ENCODE data around the gene TMEM132E.

The TMEM132E gene

DNA sequence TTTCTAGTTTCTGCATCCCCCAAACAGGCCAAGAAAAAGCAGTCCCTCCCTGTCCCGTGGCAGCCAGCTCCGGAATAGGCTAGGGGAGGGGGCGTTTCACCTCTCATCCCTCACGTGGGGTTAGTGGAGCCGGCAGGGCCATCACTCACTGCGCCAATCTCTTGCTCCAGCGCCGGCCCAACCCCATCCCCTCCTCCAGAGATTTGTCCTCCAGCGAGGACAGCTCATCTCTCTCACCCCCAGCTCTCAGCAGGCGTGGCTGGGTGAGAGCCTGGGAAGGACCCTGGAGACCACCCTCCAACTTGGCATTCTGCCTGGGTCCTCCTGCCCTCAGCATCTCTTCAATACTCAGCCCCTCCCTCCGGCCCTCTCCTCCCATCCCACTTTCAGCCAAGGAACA lies 74.1 kb downstream of the TMEM132E start:
- Histone ChIP-seq H3K27me3 (ENCODE audit: insufficient read depth, poor library complexity, severe bottlenecking) (peaks cover 3% of the 10 kb centered on the region), H3K27ac (replicated peaks) (no peak overlapping the region), H3K4me3 (replicated peaks; ENCODE audit: insufficient read depth, low read length) (no peak overlapping the region)
- no peak for DNase-seq (ENCODE audit: low read depth in 1 of 2, low spot score in 1 of 2)
- TF ChIP-seq, protein P1, sequence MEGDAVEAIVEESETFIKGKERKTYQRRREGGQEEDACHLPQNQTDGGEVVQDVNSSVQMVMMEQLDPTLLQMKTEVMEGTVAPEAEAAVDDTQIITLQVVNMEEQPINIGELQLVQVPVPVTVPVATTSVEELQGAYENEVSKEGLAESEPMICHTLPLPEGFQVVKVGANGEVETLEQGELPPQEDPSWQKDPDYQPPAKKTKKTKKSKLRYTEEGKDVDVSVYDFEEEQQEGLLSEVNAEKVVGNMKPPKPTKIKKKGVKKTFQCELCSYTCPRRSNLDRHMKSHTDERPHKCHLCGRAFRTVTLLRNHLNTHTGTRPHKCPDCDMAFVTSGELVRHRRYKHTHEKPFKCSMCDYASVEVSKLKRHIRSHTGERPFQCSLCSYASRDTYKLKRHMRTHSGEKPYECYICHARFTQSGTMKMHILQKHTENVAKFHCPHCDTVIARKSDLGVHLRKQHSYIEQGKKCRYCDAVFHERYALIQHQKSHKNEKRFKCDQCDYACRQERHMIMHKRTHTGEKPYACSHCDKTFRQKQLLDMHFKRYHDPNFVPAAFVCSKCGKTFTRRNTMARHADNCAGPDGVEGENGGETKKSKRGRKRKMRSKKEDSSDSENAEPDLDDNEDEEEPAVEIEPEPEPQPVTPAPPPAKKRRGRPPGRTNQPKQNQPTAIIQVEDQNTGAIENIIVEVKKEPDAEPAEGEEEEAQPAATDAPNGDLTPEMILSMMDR (IDR thresholded peaks at IDR 0.05; ENCODE audit: insufficient read depth, low read length), result no peak
- TF ChIP-seq POLR2AphosphoS5 (IDR thresholded peaks at IDR 0.05; ENCODE audit: low read depth), result no peak

DNA sequence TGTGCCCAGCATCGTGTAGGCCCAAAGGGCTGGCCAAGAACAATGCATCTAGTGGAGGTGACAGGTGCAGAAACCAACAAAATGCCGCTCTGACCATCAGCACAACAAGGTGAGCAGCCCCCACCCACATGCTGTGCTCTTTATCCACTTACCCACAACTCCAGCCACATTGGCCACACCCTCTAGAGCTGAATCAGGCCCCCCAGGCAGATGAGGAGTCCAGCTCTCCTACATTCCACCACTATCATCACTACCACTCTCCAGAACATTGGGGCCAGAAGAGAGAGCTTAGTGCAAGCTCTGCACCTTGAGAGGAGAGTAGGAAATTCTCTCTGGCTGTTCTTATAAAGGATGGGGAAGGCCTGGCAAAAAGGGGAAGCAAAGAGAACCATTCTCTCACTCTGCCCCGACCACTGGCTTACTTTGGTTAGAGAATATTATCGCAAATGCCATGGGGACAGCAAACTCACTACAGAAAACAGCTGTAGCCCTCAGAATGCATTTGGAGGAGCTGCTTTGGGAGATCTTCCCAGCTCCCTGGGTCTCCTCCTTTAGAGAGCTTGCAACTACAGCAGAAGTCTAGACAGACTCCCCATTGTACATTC lies 75.0 kb downstream of the TMEM132E start:
- H3K4me3 ChIP-seq (replicated peaks; ENCODE audit: insufficient read depth, low read length), result no peak overlapping the region
- DNase-seq (ENCODE audit: low read depth in 1 of 2, low spot score in 1 of 2), result no peak
- H3K27me3 ChIP-seq (ENCODE audit: insufficient read depth, poor library complexity, severe bottlenecking), result peaks cover 3% of the 10 kb centered on the region
- no peak overlapping the region for H3K27ac ChIP-seq (replicated peaks)
- no peak for TF ChIP-seq SPI1 (IDR thresholded peaks at IDR 0.05; ENCODE audit: borderline replicate concordance, low read depth)
- no peak for TF ChIP-seq GABPA (IDR thresholded peaks at IDR 0.05; ENCODE audit: low read depth)
- TF ChIP-seq, protein P1 (IDR thresholded peaks at IDR 0.05; ENCODE audit: insufficient read depth, low read length), result no peak
- TF ChIP-seq, protein P2, sequence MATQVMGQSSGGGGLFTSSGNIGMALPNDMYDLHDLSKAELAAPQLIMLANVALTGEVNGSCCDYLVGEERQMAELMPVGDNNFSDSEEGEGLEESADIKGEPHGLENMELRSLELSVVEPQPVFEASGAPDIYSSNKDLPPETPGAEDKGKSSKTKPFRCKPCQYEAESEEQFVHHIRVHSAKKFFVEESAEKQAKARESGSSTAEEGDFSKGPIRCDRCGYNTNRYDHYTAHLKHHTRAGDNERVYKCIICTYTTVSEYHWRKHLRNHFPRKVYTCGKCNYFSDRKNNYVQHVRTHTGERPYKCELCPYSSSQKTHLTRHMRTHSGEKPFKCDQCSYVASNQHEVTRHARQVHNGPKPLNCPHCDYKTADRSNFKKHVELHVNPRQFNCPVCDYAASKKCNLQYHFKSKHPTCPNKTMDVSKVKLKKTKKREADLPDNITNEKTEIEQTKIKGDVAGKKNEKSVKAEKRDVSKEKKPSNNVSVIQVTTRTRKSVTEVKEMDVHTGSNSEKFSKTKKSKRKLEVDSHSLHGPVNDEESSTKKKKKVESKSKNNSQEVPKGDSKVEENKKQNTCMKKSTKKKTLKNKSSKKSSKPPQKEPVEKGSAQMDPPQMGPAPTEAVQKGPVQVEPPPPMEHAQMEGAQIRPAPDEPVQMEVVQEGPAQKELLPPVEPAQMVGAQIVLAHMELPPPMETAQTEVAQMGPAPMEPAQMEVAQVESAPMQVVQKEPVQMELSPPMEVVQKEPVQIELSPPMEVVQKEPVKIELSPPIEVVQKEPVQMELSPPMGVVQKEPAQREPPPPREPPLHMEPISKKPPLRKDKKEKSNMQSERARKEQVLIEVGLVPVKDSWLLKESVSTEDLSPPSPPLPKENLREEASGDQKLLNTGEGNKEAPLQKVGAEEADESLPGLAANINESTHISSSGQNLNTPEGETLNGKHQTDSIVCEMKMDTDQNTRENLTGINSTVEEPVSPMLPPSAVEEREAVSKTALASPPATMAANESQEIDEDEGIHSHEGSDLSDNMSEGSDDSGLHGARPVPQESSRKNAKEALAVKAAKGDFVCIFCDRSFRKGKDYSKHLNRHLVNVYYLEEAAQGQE (IDR thresholded peaks at IDR 0.05; ENCODE audit: insufficient replicate concordance, low read depth), result no peak
- no peak for TF ChIP-seq POLR2AphosphoS5 (IDR thresholded peaks at IDR 0.05; ENCODE audit: low read depth)

DNA sequence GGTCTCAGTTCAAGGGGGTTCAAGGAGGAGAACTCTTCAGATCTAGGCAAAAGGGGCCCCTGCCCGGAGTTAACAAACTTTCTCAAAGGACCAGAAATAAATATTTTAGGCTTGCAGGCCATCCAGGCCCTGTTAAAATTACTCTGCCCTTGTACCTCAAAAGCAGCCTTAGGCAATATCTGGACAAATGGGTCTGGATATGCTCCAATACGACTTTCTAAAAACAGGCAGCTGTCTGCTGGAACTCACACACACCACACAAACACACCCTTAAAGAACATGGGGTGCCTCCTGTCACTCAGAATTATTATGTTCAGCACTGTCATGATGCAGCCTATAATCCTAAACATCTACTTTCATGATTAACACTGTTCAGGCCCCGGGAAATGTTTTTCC lies 75.5 kb downstream of the TMEM132E start:
- Histone ChIP-seq H3K27me3 (ENCODE audit: insufficient read depth, poor library complexity, severe bottlenecking) (peaks cover 3% of the 10 kb centered on the region), H3K4me3 (replicated peaks; ENCODE audit: insufficient read depth, low read length) (no peak overlapping the region), H3K27ac (replicated peaks) (no peak overlapping the region)
- TF ChIP-seq, protein P1 (IDR thresholded peaks at IDR 0.05; ENCODE audit: insufficient read depth, low read length), result no peak
- TF ChIP-seq POLR2AphosphoS5 (IDR thresholded peaks at IDR 0.05; ENCODE audit: low read depth) (no peak), GABPA (IDR thresholded peaks at IDR 0.05; ENCODE audit: low read depth) (no peak), SPI1 (IDR thresholded peaks at IDR 0.05; ENCODE audit: borderline replicate concordance, low read depth) (no peak)
- TF ChIP-seq, protein P2 (IDR thresholded peaks at IDR 0.05; ENCODE audit: insufficient replicate concordance, low read depth), result no peak
- no peak for DNase-seq (ENCODE audit: low read depth in 1 of 2, low spot score in 1 of 2)

DNA sequence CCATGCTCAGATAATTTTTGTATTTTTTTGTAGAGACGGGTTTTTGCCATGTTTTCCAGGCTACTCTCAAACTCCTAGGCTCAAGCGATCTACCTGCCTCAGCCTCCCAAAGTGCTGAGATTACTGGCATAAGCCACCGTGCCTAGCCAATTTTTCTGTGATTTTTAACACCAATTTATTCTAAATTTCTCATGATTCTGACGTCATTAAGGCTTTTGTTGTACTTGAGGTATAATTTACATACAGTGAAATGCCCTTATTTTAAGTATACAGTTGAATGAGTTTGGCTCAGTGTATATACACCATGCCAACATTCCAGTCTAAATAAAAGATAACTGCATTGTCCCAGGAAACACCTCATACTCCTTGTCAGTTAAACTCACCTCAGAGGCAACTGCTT lies 77.4 kb downstream of the TMEM132E start:
- no peak overlapping the region for H3K4me3 ChIP-seq (replicated peaks; ENCODE audit: insufficient read depth, low read length)
- H3K27me3 ChIP-seq (ENCODE audit: insufficient read depth, poor library complexity, severe bottlenecking), result no peaks in the 10 kb centered on the region
- H3K27ac ChIP-seq (replicated peaks), result no peak overlapping the region
- TF ChIP-seq, protein P1 (IDR thresholded peaks at IDR 0.05; ENCODE audit: insufficient read depth, low read length), result no peak
- TF ChIP-seq POLR2AphosphoS5 (IDR thresholded peaks at IDR 0.05; ENCODE audit: low read depth), result no peak
- TF ChIP-seq, protein P2 (IDR thresholded peaks at IDR 0.05; ENCODE audit: insufficient replicate concordance, low read depth), result no peak
- no peak for TF ChIP-seq GABPA (IDR thresholded peaks at IDR 0.05; ENCODE audit: low read depth)
- no peak for TF ChIP-seq SPI1 (IDR thresholded peaks at IDR 0.05; ENCODE audit: borderline replicate concordance, low read depth)
- no peak for DNase-seq (ENCODE audit: low read depth in 1 of 2, low spot score in 1 of 2)

All from HL-60 (cell line).